Measurements from ENCODE around the gene KHDC4.

GRCh38 chr1:155969377-155969791 lies 35.2 kb upstream of the KHDC4 start:
- no peak for TF ChIP-seq CTCF (conservative IDR thresholded peaks at IDR 0.05 in 1 of 2, IDR thresholded peaks at IDR 0.05 in 1 of 2; ENCODE audit: extremely low read depth in 1 of 2, insufficient read depth in 1 of 2, low read depth in 1 of 2, low read length in 2 of 2)
- TF ChIP-seq EZH2 (IDR thresholded peaks at IDR 0.05; ENCODE audit: borderline replicate concordance, low read length): no peak
